ENCODE results near the gene TOX2. TPM values are rescaled to one million over a fixed set of nuclear protein-coding genes. Genes with fewer than 3 reads are reported as not detected.

The TOX2 gene
- 1 to 10 TPM; 2.7 to 3.3 (median 3.2) TPM for polyA plus RNA-seq (ENCODE audit: insufficient read length in 3 of 3)

- DNase-seq (ENCODE audit: low read depth in 3 of 3, low spot score in 2 of 3) = no peak
Observed at GRCh38 chr20:43914311-43915210, at the start of gene TOX2. Gene TOX2 (plus strand): TSS chr20:43914852. CDS start chr20:43914892, 40 bp downstream.

GRCh38 chr20:43868091-43868490 lies 46.6 kb upstream of the TOX2 start:
- no peak for DNase-seq (ENCODE audit: low read depth in 3 of 3, low spot score in 2 of 3)

- no peak for DNase-seq (ENCODE audit: low read depth in 3 of 3, low spot score in 2 of 3)
Observed at GRCh38 chr20:43870484-43870883, 44.2 kb upstream of the TOX2 start.

- no peak for DNase-seq (ENCODE audit: low read depth in 3 of 3, low spot score in 2 of 3)
Observed at GRCh38 chr20:43878776-43879175, 35.9 kb upstream of the TOX2 start.

GRCh38 chr20:43893930-43894329 lies 20.7 kb upstream of the TOX2 start:
- no peak for DNase-seq (ENCODE audit: low read depth in 3 of 3, low spot score in 2 of 3)

GRCh38 chr20:43894491-43894890 lies 20.2 kb upstream of the TOX2 start:
- DNase-seq (ENCODE audit: low read depth in 3 of 3, low spot score in 2 of 3) = no peak

- no peak for DNase-seq (ENCODE audit: low read depth in 3 of 3, low spot score in 2 of 3)
Observed at GRCh38 chr20:43895235-43895634, 19.4 kb upstream of the TOX2 start.

- DNase-seq (ENCODE audit: low read depth in 3 of 3, low spot score in 2 of 3) = no peak
Observed at GRCh38 chr20:43899274-43900120, 15.2 kb upstream of the TOX2 start.

GRCh38 chr20:43900121-43900466 lies 14.6 kb upstream of the TOX2 start:
- DNase-seq (ENCODE audit: low read depth in 3 of 3, low spot score in 2 of 3) = no peak

- DNase-seq (ENCODE audit: low read depth in 3 of 3, low spot score in 2 of 3) = no peak
Observed at GRCh38 chr20:43900496-43900895, 14.2 kb upstream of the TOX2 start.

- no peak for DNase-seq (ENCODE audit: low read depth in 3 of 3, low spot score in 2 of 3)
Observed at GRCh38 chr20:43901296-43901695, 13.4 kb upstream of the TOX2 start.

GRCh38 chr20:43903953-43904826 lies 10.5 kb upstream of the TOX2 start:
- DNase-seq (ENCODE audit: low read depth in 3 of 3, low spot score in 2 of 3) = no peak

- DNase-seq (ENCODE audit: low read depth in 3 of 3, low spot score in 2 of 3) = no peak
Observed at GRCh38 chr20:43904827-43905177, 9.8 kb upstream of the TOX2 start.

GRCh38 chr20:43906505-43907034 lies 8.1 kb upstream of the TOX2 start:
- no peak for DNase-seq (ENCODE audit: low read depth in 3 of 3, low spot score in 2 of 3)

- DNase-seq (ENCODE audit: low read depth in 3 of 3, low spot score in 2 of 3) = no peak
Observed at GRCh38 chr20:43909211-43909610, 5.4 kb upstream of the TOX2 start.

GRCh38 chr20:43909720-43910119 lies 4.9 kb upstream of the TOX2 start:
- no peak for DNase-seq (ENCODE audit: low read depth in 3 of 3, low spot score in 2 of 3)

GRCh38 chr20:43910564-43910963 lies 4.1 kb upstream of the TOX2 start:
- DNase-seq (ENCODE audit: low read depth in 3 of 3, low spot score in 2 of 3) = no peak

- no peak for DNase-seq (ENCODE audit: low read depth in 3 of 3, low spot score in 2 of 3)
Observed at GRCh38 chr20:43911066-43911465, 3.6 kb upstream of the TOX2 start.

GRCh38 chr20:43913291-43914025 lies 1.2 kb upstream of the TOX2 start:
- DNase-seq (ENCODE audit: low read depth in 3 of 3, low spot score in 2 of 3) = no peak
